Gastroesophageal sphincter (tissue), 3 donors: ENCODE results near the gene RALGPS2.

Experiments
- CTCF ChIP-seq, 4 experiments: fragments of 200-600 bp in 2 of 4; fragments of 450-650 bp in 2 of 4; sonication (generic) in 1 of 4; IDR thresholded peaks; one replicate each; pipeline ENCODE4 v1.5.1; 2017 to 2019; ENCODE audit warnings: antibody characterized with exemption in 4 of 4, mild to moderate bottlenecking in 2 of 4, moderate library complexity in 2 of 4
- POLR2A ChIP-seq, 2 donors: fragments of 450-650 bp; IDR thresholded peaks; one replicate each; pipeline ENCODE4 v1.6.1; 2017; ENCODE audit warnings: antibody characterized with exemption in 2 of 2, mild to moderate bottlenecking in 2 of 2, moderate library complexity in 1 of 2
- POLR2AphosphoS5 ChIP-seq: sonication (generic); formaldehyde crosslinking; IDR thresholded peaks from one replicate; pipeline ENCODE4 v1.6.1; 2017; ENCODE audit warnings: antibody characterized with exemption

DNA sequence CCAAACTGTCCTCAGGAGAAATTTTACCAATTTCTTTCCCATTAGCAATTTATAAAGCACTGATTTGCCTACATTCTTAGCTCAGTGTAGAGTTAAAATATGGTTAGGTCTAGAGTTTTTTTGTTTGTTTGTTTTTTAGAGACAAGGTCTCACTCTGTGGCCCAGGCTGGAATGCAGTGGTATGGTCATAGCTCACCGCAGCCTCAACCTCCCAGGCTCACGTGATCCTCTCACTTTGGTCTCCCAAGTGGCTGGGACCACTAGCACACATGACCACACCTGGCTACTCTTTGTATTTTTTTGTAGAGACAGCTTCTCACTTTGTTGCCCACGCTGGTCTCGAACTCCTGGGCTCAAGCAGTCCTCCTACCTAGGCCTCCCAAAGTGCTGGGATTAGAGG lies 10.6 kb upstream of the RALGPS2 start:
- TF ChIP-seq CTCF (IDR thresholded peaks at IDR 0.05) (no peak), POLR2A (IDR thresholded peaks at IDR 0.05) (no peak), POLR2AphosphoS5 (no peak)
